ENCODE data around the gene ACTN4. TPM values are rescaled to one million over a fixed set of nuclear protein-coding genes. Genes with fewer than 3 reads are reported as not detected.

Gene ACTN4
- total RNA-seq, 4 donors from 2014 or later: 342 to 463 (median 382) TPM

- 51 to 80% methylated on average over 6 to 10 of the region's 10 CpGs for WGBS, 2 donors
Measured at GRCh38 chr19:38707512-38708114, 60.2 kb downstream of the ACTN4 start.

GRCh38 chr19:38708413-38709024 is 61.1 kb downstream of the ACTN4 start:
- Histone ChIP-seq H3K27ac (peak overlapping the region in 3 of 4 donors; percentile 61 to 81 (median 80)), H3K27me3 (no peaks in the 10 kb centered on the region), H3K36me3 (peaks cover 5 to 85% (median 27%) of the 10 kb centered on the region in 3 donors), H3K4me1 (peaks cover 7 to 94% (median 61%) of the 10 kb centered on the region in 4 donors), H3K9me3 (no peaks in the 10 kb centered on the region), H3K4me3 (no peak overlapping the region)
- no peak for DNase-seq (ENCODE audit: low spot score in 2 of 2)
- TF ChIP-seq POLR2A (IDR thresholded peaks at IDR 0.05) (no peak), CTCF (IDR thresholded peaks at IDR 0.05) (no peak), EP300 (IDR thresholded peaks at IDR 0.05) (no peak)
- WGBS, 2 donors: 58 to 68% methylated on average over 10 of the region's 10 CpGs

More at GRCh38 chr19:38707512-38708114, 60.2 kb downstream of the ACTN4 start:
- TF ChIP-seq EP300 (IDR thresholded peaks at IDR 0.05): no peak
- no peak for TF ChIP-seq CTCF (IDR thresholded peaks at IDR 0.05)
- no peak for TF ChIP-seq POLR2A (IDR thresholded peaks at IDR 0.05)
- H3K27me3 ChIP-seq: no peaks in the 10 kb centered on the region
- H3K36me3 ChIP-seq: peaks cover 5 to 93% (median 27%) of the 10 kb centered on the region in 3 donors
- H3K4me1 ChIP-seq: peaks cover 7 to 89% (median 53%) of the 10 kb centered on the region in 4 donors
- no peak overlapping the region for H3K4me3 ChIP-seq
- H3K27ac ChIP-seq: peak overlapping the region in 3 of 4 donors; percentile 47 to 81 (median 80)
- H3K9me3 ChIP-seq: no peaks in the 10 kb centered on the region
- DNase-seq (ENCODE audit: low spot score in 2 of 2): no peak

- WGBS, 2 donors: 82% methylated on average over 10 of the region's 10 CpGs
- no peaks in the 10 kb centered on the region for H3K27me3 ChIP-seq
- no peak for DNase-seq (ENCODE audit: low spot score in 2 of 2)
- peaks cover 5 to 85% (median 33%) of the 10 kb centered on the region in 3 donors for H3K36me3 ChIP-seq
- peak overlapping the region in 3 of 4 donors; percentile 61 to 81 (median 80) for H3K27ac ChIP-seq
- no peak for TF ChIP-seq EP300 (IDR thresholded peaks at IDR 0.05)
- TF ChIP-seq CTCF (IDR thresholded peaks at IDR 0.05): no peak
- TF ChIP-seq POLR2A (IDR thresholded peaks at IDR 0.05): no peak
- H3K4me3 ChIP-seq: no peak overlapping the region
- no peaks in the 10 kb centered on the region for H3K9me3 ChIP-seq
- peaks cover 7 to 96% (median 65%) of the 10 kb centered on the region in 4 donors for H3K4me1 ChIP-seq
Measured at GRCh38 chr19:38709119-38709518, 61.7 kb downstream of the ACTN4 start.

DNA sequence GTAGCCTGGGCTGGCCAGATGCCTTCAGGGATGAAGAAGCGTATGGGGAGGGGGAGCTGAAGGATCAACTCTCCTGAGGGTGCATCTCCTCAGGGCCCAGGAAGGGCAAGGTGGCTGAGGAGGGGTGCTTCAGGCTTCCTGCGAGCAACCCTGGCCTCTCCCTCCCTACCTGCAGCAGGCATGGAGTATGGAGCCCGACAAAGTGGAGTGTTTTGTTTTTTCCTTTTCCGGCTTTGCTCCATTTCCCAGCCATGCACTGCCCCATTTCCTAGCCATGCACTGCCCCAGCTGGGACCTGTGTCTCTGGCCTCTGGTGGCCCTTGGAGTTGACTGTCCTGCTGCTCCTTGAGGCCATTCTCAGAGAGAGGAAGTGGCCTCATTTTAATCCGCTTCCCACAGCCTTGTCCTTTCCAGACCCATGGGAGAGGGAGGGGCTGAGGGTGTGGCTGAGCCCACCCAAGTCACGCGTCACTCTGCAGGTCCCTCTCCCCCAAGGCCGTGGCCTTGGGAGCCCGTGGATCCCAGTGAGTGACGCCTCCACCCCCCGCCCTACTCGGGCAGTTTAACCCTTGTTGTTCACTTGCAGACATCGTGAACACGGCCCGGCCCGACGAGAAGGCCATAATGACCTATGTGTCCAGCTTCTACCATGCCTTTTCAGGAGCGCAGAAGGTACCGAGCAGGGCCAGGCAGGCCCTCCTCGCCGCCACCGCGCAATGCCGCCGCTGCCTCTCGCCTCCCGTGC is 62.4 kb downstream of the ACTN4 start:
- H3K4me3 ChIP-seq: no peak overlapping the region
- H3K36me3 ChIP-seq: peaks cover 5 to 85% (median 38%) of the 10 kb centered on the region in 3 donors
- H3K27me3 ChIP-seq: no peaks in the 10 kb centered on the region
- TF ChIP-seq EP300 (IDR thresholded peaks at IDR 0.05) (no peak), POLR2A (IDR thresholded peaks at IDR 0.05) (no peak), CTCF (IDR thresholded peaks at IDR 0.05) (no peak)
- WGBS, 2 donors: 68 to 73% methylated on average over 27 of the region's 27 CpGs
- no peaks in the 10 kb centered on the region for H3K9me3 ChIP-seq
- no peak for DNase-seq (ENCODE audit: low spot score in 2 of 2)
- H3K4me1 ChIP-seq: peaks cover 7 to 97% (median 65%) of the 10 kb centered on the region in 4 donors
- H3K27ac ChIP-seq: peak overlapping the region; percentile 61 to 81 (median 72)

DNA sequence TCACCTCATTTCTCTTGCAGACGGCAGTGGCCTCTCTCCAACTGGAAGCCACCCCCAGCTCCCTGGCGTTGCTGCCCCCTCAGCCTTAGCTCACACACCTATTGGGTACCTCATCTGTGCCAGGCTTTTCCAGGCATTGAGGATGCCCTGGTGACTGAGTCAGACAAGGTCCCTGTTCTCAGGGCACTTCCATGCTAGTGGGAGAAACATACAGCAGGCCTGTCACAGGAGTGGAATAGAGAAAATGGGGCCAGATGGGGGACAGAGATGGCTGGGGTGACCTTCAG is 62.9 kb downstream of the ACTN4 start:
- no peaks in the 10 kb centered on the region for H3K9me3 ChIP-seq
- no peak for DNase-seq (ENCODE audit: low spot score in 2 of 2)
- 47 to 67% methylated on average over 2 of the region's 2 CpGs for WGBS, 2 donors
- H3K4me3 ChIP-seq: no peak overlapping the region
- TF ChIP-seq CTCF (IDR thresholded peaks at IDR 0.05) (no peak), POLR2A (IDR thresholded peaks at IDR 0.05) (no peak), EP300 (IDR thresholded peaks at IDR 0.05) (no peak)
- H3K27ac ChIP-seq: peak overlapping the region; percentile 61 to 81 (median 72)
- H3K36me3 ChIP-seq: peaks cover 5 to 85% (median 34%) of the 10 kb centered on the region in 3 donors
- peaks cover 7 to 93% (median 65%) of the 10 kb centered on the region in 4 donors for H3K4me1 ChIP-seq
- no peaks in the 10 kb centered on the region for H3K27me3 ChIP-seq
